ENCODE data around the gene GALC.

The GALC gene

DNA sequence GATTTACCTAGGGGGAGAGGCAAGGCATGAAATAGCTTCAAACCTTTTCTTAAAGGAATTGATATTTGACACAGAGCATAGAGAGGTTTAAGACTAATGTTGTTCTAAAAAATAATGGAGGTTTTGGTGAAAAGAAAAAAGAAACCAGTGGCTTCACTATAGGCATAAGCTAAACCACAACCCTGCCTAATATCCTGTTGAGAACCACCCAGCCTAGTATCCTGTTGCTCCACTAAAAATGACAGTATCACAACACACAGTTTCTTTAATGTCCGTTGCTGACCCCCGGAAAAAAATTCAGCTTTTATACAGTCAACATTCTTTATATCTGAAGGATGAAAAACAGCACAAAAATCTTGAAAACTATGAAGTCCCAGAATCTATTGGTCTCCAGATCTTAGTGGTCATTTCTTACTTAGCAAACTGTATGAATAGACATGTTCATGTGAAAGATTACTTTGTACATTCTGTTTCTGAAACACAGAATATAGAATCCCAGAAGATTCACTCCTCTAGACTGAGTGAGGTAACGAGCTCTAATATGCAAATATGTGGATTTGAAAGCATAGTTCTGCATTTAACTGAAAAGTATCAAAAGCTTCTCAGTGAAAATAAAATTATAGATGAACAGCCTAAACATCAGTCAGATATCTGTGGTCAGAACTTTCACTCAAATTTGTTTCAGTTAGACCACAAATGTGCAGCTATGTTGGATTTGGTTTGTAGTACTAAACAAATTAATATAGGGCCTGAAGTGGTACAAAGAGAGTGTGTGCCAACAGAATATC, 40.5 kb downstream of the GALC start:
- peak; percentile 23 for DNase-seq

DNA sequence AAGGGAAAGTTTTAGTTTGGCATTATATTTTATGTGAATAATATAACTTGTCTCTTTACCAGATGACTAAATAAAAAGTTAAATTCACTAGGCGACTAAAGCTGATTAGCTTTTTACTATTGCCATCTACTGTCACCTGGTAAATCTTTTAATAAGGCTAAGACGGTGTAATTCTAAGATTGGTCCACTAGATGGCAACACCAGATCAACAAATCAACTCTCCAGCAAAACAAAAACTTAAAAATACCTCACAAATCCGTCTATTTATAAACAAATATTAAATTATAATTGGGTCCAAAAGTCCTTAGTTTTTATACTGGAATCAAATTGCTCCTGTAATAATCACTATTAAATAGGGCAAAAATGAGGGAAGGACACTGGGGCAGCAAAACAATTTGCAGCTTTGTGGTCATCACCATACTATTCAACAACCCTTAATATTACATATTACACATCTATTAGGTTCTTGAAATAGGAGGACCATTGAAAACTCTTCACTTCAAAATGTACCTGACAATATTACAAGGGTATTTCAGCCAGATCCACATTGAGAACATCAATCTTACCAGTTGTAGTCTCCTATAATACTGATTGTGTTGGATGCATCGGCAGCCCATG, 47.9 kb downstream of the GALC start:
- DNase-seq, result peak; percentile 41

DNA sequence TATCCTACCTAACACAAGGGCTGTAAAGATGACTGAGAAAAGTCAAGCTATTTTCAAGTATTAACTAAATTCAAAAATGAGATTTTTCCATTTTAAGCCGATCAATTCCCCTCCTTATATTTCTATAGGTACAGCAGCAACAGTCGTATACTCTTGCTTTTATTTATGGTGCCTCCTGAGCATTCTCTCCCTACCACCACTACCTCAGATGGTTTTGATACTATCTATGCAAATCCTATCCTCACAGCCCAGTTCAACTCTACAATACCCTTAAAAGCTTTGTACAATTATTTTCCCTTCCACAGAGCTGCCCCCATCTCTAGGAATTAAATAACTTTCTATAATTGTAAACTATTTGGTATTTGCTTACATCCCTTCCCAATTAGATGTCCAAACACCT, 52.1 kb downstream of the GALC start:
- DNase-seq, result no peak

DNA sequence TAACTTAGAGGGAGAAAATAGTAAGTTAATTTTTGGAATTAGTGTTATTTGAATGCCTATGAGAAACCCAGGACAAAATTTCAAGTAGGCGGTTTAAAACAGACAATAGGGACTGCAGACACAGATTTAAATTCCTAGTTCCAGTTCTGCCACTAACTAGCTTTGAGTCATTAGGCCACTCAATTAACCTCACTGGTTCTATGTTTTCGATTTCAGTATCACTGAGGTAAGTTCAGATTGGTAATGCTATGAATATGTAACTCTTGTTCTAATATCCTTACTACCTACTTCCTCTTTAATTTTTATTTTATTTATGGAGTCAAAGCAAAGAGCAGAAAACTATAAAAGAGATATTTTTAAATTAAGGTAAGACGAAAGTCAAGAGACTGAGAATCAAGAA, 52.6 kb downstream of the GALC start:
- DNase-seq, result peak; percentile 32

DNA sequence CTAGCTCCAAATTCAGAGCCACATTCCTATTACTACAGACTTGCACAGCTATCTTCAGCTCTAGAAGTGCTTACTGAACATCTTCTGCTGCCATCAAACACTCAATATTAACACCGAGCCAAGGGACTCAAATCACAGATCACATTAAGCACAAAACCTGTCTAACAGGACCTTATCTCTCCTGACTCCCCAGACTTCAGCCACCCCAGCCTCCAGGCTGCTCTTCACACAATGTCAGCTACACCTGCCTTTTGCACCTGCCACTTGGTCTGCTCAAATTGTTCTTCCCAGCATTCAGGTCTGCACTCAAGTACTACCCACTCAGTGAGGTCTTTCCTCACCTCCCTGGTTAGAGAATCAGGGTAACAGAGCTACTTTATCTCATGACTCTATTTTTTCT, 57.1 kb downstream of the GALC start:
- DNase-seq, result no peak

DNA sequence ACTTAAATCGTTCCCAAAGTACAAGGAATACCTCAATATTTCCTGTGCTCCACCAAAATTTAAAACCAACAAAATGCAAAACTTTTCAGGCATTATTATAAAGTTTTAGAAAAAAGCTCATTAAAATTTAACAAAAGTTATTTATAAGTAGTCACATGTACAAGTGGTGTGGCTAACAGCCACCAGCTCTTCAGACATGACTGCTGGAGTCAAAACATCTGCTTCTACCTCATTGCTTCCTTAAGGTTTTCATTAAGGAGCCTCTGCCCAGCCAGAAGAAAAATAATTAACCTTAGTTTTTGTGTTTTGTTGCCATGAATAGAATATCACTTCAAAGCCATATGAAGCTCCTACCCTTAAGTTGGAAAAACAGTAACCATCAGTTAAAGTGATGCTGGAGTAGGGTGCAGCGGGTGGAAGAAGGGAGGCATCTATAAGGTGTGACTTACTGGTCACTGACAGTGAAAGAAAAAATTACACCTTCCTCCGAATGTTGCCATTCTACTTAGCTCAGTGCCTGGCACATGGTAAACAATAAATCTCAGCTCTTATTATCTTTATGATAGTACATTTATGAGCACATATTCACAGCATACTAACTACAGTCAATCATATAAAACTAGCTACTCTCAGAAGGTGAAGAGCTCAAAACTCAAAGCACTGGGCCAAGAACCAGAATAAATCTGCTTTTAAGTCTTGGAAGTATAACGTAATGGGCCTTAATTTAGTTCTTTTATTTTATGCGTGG, 57.7 kb downstream of the GALC start:
- no peak for DNase-seq

DNA sequence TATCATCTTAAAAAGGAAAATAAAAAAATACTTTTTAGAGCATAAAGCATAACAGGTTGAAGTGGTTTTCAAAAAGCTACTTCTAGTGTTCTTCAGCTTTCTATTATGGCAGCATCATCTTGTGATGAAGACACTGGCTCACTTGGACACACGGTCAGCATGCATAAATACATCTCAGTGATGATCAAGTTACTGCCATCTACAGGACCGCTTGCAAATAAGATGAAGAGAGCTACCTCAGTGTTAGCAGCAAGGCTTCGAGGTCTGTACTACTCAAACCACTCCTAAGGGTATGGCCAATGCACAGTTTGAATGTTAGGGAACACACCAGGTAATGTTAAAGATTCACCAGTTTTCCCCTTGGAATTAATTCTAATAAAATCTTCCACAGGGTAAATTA, 58.8 kb downstream of the GALC start:
- no peak for DNase-seq

DNA sequence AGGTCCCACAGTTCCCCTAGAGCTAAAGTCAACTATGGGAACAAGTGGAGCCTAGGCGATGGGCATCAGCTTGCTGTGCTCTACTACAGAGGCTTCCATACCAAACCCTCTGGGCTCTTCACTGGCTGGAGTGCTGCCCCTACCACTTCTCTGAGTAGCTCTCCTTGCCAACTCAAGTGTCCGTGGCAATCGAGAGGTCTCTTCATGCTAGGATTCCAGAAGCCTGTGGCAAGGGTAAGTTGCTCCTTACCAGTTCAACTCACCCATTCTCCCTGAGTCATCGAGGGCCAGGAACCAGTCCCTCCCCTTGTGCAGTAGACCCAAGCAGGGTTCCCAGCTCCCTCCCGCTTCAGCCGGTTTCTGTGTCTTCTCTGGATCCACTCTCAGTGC, 76.1 kb downstream of the GALC start:
- DNase-seq, result no peak

DNA sequence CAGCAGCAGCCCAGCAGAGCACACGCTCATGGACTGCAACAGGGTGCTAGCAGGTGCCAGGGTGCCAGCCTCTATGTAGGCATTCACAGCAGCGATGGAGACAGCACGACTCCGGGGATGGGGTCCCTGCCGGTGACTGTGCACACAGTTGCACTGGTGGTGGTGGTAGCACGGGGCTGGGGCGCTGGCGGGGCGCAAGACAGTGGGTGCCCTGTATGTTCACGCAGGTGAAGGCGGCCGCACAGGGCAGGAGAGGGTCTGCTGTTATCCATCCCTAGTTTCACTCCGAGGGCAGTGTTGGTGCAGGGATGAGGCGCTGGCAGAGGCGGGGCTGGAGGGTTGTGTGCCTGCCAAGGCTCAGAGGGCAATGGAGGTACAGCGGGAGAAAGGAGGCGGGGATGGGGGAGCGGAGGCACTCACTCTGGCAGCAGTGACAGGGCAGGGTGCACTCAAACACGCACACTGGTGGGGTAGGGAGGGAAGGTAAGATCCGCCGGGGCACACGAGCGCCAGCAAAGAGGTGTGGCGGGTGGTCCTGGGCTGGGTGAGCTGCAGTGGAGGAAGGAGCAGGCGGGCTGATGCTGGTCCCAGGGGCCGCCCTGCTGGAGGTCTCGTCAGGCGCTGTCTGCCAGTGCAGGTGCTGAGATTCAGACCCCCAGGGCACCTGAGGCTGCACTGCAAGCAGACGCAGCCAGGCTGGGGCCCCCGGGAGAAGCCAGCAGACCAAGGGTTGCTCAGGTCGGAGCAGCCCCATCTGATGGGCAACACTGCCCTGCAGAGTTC, 76.7 kb downstream of the GALC start:
- DNase-seq, result no peak

DNA sequence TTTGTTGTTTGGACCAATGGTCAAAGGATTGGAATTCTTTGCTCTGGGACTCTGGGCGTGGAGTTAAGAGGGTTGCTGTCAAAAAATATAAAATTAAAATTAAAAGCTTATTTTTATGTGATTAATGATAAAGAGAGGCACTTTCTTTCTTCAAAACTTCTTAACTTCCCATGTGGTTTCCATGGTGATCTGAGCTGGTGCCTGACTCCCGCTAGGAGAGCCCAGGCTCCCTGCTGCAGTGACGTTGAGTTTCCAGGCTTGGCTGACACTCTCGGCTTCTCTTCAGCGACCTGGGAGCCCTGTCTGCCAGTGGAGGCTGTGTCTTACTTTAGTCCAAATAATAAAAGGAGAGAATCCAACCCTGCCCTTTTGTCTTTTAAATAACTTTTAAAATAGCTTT, 84.4 kb downstream of the GALC start:
- DNase-seq, result no peak

DNA sequence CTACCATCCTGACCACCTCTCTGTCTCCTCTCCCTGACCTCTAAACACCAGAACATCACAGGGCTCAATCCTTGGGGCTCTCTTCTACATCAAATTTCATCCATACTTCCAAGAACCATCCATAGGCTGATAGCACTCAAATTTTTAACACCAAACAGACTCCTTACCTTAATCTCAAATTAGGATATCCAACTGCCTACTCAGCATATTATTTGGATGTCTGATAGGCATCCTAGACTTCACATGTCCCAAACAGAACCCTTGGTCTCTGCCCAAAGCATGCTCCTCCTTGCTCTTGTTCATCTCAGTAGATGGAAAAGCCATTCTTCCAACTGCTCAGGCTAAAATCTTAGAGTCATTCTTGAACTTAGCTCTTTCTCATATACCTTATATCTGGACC, 91.3 kb downstream of the GALC start:
- no peak for DNase-seq

DNA sequence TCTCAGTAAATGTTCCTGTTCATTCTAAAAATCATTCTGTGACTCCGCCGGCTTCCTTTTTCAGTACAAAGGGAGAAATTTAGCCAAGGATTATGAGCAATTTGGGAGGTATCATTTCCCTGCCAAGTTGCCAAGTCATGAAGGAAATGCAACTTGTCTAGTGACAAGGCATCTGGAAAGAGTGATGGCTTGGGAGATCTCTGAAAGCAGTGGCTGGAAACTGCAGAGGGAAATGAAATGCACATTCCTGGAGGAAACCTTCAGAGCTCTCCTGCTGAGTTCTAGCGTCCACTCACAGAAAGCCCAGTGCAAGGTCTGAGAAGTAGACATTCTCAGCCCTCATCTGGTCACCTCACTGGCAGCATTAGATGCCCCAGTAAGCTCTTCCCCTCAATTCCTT, 91.7 kb downstream of the GALC start:
- DNase-seq, result no peak

DNA sequence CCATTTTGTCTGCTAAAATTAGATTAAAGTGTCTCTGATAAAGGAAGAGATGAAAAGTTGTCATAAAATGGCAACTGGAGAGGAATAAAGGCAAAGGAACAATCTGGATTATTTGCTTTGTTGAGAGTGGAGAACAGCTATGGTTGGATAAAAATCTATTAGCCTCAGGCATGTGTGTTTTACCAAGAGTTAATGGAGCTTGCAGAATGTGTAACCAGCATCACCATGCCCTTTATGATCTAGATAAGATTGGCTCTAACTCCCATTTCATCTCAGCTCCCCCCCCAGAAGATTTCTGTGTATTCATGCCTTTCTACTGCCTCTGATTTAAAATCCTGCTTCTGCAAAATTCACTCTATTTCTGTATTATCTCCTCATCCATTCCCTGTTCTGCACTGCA, 93.8 kb downstream of the GALC start:
- no peak for DNase-seq

DNA sequence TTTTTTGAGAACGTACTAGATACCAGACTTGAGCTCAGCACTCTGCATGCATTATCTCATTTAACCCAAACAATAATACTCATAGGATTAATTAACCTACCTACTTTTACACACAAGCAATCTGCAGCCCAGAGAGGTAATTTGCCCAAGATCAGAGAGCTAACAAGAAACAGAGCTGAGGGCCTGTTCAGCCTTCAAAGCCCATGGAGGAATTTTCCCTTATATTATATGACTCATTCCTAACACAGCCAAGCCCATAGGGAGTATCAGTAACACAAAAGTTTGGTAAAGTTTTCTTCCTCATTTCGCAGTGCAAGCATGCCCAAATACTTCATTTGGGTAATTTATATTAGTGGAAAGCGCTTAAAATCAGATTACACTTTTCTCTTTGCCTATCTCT, 94.7 kb downstream of the GALC start:
- no peak for DNase-seq

DNA sequence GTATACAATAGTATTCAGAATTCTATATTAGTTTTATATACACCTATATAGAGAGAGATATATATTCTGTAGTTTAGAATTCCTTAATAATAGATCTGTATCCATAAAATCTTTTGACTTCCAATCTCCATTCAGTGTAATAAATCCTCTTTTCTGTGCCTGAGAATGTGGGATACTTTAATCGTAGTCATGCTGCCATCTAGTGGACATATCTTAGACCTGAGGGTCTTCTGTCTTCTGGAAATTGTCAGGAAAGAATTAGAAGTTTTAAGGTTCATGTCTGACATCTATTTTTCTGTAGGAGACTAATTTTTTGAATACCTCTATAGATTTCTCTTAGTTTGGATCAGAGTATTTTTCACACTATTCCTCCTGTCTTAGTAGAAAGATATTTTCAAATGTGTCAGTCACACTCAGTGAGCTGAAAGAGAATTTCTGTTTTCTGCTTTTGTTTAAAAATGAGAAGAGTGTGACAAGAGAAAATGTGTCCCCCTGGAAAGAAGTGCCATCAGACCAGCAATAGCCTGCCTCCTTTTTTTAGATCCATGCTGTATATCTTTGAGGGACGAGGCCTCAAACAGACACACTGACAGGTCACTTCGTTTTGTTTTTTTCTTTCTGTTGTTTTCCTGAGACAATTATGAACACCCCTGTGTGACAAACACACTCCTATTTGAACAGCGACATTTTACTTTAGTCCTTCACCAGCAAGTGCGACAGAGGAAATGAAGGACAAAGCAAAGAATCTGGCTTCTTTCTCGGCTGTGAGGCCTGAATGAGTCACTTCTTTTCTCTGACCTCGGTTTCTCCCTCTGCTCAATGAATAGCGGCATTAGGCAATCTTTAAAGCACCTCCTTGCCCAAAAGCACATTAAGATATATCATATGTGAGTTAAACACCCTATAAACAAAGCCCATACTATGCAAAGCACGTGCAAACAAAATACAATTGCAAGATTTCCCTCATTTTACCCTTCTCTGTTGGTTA, 96.3 kb downstream of the GALC start:
- DNase-seq, result peak; percentile 47

DNA sequence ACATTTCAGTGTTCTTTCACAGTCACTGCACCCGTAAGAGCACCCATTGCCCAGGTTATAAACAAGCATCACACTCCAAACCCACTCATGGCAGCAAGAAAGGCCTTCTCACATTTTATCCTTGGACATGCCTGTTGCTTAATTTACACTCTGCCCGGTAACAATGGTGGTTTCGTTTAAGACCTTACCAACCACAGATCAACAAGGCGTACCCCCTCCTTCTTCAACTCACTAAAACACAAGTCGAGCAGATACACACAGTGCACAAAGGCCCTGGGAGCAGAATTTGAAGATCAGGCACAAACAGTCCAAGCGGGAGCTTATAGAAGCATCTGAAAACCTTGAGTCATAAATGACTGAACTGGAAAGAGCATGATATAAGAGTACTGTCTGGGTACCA, 98.1 kb downstream of the GALC start:
- DNase-seq, result no peak

DNA sequence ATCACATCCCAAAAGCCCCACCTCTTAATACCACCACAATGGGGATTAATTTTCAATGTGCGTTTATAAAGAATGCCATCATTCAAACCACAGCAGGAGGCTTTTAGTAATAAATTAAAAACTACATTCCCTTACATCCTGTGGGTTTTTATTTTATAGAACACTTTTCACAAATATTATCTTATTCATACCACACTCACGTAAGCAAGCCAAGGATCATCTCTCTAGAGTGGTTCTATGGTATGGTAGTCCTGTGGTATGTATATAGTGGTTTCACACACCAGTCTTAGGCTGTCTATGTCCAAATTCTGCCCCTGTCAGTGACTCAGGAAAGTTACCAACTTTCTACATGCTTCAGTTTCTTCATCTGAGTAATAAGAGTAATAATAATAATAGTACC, 100.2 kb downstream of the GALC start:
- DNase-seq, result no peak

DNA sequence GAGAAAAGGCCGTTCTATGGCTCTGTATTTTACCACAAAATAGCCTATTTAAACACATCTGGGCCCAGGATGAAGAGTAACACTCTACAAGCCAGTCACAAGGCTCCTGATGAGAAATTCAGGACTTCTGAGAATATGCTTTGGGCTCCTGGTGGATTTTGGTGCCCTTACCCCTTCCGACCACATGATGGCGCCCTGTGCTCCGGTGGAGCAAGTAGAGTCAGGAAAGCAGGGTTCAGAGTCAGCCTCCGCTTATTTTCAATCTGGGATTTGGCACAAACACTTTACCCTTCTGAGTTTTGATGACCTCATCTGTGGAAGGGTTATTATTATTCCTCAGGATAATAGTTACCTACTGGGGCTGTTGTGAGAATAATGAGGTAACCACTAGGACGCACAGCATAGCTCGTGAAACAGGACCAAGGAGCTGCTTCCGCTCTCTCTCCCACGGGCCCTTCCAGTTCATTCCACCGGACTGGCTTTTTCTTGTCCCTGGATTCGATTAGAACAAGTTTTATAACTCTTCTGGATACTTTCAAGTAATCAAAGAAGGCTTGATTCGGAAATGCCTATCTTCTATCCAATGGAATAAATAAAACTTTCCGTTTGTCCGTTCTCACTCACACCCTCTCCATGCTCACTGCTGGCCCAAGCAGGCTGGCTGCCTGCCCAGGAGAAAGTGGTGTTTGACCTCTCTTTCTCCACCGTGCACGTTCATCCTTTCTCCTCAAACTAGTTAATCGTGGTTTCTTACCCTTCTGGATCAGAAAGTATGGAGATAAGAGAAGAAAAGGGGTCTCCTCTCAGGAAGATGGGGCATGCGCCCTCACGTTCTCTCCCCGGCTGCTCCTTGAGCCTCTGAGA, 104.6 kb downstream of the GALC start:
- DNase-seq, result peak; percentile 49

DNA sequence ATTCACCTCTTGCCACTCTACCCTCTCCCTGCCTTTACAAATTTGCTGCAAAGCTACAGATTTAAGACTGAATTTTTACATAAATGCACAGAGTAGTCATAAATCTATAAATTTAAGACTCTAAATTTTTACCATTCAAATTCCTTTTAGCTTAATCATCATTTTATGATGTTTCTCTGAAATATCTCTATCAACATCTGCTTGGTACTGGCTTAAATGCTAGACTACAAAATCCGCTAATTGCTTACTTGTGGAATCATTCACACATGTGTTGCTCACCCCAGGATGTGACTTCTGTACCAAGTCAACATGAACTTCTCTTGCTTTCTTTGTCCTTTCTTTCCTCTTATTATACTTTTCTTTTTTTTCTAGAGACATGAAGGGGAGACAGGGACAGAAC, 109.2 kb downstream of the GALC start:
- DNase-seq, result no peak
